GM19238 (cell line): ENCODE results near the gene NIPBL.
"Not testable (repeated sequence)": the region's sequence is repeated elsewhere in the genome, so short reads cannot be mapped to it uniquely, and the experiment has no call there.

Source experiments
- DNase-seq: peaks from one replicate; pipeline ENCODE4 v3.0.0; 2011; ENCODE audit warnings: low spot score; ENCODE audit not compliant: insufficient read length

NIPBL gene

DNA sequence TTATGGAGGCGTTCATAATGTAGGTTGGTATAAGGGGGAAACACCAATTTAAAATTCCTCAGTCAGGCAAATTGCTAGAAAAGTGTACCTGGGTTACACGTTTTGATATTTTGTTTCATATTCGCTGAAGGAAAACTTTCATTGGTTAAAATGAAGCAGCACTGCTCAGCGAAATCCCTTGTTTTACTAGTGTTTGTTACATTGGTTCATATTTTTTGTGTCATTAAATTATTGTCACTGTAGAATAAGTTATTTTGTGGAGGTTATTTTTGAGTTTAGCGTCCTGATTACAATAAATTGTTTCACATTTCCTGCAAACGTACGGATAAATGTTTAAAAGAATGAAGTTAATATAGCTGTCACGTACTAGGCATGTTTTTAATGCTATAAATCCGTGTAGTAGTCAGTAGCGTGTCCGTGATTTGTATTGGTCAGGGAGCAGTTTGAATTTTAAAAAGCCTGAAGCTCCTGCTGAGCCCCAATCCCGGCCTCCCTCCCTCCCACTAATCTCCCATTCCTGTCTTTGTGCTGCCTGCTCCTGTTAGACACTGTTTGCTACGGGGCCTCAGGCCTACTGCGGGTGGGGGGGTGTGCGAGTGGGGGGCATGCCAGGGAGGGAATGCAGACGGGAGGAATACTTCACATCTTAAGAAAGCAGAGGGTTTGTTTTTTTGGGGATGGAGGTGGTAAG is 2.0 kb downstream of the NIPBL start:
- DNase-seq: no peak

DNA sequence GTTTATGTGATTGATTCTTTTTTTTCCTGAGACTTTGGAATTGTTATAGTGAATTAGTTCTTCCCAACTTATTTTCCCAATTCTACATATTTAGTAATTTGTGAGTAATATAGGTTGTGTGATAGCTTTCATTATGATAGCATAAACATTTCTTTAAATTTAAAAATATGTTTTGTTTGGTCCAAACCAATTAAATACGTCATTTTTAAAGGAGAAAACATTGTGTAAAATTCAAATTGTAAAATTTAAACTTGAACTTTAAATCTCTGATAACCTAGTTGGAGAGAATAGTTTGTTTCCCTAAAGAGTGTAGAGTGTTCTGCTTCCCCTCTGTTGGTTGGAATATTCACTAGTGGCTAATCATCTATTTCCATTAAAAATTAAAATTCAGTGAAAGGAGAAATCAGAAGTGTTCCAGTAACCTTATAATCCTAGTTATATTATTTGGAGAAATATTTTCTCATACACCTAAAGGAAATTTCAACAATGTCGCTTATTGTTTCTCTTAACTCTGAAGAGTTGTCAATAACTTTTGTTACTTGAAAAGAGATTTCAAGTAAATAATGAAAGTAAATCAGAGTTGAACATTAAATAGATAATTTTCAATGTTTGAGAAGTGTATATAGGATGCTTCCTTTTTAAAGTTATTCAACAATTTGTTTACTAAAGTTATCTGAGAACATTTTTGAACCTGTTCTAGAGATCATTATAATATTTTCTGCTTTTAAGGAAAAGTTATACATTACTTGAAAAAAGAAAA is 2.9 kb downstream of the NIPBL start:
- no peak for DNase-seq

DNA sequence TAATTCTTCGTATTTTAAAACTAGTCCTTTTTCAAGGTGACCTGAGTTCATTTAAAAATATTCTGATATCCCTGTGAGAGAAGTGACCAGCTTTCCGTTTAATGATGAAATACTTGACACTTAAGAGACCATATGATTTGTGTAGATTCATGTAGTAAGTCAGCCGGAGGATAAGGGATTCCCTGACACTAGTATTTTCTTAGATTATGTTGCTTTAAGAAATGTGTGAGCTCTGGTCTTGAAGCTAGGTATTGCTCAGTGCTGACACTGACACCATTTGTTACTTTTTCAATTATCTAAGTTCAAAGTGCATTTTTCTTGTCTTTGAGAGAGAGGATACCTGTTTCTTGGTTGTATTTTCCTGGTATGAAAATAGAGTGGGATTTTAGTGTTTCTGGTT is 4.2 kb downstream of the NIPBL start:
- DNase-seq: no peak

DNA sequence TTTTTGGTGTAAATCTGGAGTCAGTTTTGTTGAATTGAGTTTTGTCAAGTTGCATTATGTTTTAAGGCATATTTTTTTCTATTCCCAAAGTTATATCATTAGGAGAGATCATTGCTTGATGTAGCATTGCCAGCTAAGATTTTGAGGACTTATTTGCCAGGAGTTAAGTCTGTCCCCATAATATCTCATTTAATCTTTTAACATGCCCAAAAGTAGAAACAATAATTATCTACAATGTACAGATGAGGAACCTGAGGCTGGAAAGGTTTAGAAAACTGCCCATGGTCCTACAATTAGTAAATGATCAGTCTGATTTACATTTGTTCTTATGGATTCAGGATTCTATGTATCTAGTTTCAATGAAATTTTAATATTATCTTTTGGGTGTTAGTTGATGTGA is 4.7 kb downstream of the NIPBL start:
- no peak for DNase-seq

DNA sequence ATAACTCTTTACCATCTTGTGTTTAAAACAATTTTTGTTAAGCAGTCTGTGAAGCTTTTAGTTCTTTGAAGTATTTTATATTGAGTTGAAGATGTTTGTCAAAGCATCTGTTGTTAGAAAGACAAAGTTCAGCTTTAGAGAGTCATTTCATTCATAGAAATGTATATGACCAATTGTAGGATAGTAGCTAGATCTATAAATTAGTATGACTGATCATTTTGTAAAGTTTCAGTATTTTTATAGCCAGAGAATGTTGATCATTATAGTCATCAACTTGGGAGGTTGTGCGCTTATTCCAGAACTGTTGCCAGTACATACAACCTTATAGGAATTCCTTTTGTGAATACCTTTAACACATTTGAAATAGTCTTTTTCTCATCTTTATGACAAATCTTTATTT is 5.2 kb downstream of the NIPBL start:
- DNase-seq: no peak

DNA sequence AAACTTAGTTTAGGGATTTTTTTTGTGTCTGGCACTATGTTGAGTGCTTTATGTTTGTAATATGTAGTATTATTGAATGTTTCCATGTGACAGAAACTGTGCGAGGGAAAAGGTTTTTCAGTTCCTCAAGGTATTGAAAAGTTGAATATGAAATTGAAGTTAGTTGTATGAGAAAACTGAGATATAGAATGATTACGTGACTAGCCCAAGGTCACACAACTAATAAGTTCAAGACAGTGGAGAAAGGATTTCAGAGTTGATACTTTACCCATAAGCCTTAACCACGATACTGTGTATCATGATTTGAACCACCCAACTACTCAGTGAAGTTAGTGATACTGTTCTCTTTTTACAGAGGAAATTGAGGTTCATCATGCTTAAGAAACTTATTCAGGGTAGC is 5.7 kb downstream of the NIPBL start:
- no peak for DNase-seq

DNA sequence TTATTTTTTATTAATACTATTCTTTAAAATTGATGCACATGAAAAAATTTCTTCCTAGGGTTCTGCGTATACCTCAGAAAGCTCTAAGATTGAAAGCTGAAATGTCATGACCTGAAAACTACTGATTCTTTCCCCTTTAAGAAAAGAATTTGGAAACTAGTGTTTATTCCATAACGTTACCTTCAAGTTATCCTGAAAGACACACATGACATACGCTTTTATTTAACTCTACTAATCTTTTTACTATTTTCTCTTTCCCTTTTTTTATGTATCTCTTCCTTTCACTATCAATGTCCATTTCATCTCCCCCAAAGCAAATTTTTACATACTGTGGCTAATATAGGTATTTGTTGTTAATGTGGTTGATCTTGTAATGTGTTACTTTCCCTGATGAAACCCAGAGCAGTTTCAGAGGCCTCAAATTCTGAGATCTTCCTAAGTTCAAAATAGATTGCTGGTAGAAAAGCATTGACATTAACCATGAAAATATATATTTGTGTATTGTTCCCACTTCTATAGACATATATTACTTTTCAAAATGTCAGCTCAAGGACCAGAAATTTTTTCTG is 7.4 kb downstream of the NIPBL start:
- no peak for DNase-seq

DNA sequence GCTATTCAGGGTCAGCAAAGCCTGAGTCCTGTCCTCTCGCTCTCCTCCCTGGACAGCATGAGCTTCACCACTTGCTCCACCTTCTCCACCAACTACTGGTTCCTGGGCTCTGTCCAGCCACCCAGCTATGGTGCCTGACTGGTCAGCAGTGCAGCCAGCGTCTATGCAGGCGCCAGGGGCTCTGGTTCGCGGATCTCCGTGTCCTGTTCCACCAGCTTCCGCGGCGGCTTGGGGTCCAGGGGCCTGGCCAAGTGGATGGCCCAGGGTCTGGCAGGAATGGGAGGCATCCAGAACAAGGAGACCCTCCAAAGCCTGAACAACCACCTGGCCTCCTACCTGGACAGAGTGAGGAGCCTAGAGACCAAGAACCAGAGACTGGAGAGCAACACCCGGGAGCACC is 8.6 kb downstream of the NIPBL start:
- no peak for DNase-seq

DNA sequence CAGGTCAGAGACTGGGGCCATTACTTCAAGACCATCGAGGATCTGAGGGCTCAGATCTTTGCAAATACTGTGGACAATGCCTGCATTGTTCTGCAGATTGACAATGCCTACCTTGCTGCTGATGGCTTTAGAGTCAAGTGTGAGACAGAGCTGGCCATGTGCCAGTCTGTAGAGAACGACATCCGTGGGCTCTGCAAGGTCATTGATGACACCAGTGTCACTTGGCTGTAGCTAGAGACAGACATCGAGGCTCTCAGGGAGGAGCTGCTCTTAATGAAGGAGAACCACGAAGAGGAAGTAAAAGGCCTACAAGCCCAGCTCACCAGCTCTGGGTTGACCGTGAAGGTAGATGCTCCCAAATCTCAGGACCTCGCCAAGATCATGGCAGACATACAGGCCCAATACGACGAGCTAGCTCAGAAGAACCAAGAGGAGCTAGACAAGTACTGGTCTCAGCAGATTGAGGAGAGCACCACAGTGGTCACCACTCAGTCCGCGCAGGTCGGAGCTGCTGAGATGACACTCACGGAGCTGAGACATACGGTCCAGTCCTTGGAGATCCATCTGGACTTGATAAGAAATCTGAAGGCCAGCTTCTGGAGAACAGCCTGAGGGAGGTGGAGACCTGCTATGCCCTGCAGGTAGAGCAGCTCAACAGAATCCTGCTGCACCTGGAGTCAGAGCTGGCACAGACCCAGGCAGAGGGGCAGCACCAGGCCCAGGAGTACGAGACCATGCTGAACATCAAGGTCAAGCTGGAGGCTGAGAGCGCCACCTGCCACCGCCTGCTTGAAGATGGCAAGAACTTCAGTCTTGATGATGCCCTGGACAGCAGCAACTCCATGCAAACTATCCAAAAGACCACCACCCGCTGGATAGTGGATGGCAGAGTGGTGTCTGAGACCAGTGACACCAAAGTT is 9.3 kb downstream of the NIPBL start:
- no peak for DNase-seq

DNA sequence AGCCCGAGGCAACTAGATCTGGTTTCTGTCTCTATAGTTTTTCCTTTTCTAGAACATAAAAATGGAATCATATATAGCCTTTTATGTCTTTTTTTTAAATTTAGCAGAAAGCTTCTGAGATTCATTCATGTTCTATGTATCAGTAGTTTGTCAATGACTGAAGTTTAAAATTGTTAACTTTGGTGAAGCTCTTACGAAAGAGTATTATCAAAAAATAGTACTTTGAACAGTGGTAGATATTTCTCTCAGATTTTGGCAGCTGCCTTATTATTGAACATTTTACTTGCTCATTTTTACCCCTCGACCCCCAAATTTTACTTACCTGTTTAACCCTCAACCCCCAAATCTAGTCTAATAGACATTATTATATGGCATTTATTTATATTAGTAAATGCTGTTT is 10.2 kb downstream of the NIPBL start:
- DNase-seq: no peak

DNA sequence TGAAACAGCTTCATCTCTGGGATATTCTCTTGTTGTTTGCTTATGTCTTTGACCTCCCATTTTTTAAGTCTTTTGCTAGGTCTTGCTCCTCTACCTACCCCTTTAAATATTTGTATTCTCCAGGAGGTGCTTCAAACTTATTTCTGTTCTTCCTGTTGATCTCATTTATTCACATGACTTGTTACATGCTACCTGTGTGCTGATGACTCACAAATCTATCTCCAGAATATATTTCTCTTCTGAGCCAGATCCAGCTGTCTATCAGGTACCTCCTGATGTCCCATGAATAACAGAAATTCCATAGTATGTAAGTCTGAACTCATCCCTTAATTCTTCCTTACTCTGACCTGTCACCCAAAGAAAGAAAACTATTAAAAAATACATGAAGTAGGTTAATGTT is 11.0 kb downstream of the NIPBL start:
- DNase-seq: no peak

DNA sequence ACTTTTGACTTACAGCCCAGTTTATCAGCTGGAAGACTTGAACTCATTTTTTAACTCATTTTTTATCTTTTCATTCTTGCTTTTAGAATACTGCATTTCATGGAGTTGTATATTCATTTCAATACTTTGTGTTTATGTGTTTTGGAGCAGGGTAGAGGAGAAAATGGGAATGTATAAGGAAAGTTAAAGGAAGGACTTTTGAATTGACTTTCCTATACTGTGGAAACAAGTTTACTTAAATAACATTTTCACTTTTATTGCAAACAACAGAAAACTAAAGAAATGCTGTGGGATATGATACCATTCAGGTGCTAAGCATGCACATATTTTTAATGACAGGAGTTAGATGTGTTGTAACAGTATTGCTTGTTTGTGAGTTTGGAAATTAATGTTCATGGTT is 11.7 kb downstream of the NIPBL start:
- DNase-seq: no peak

DNA sequence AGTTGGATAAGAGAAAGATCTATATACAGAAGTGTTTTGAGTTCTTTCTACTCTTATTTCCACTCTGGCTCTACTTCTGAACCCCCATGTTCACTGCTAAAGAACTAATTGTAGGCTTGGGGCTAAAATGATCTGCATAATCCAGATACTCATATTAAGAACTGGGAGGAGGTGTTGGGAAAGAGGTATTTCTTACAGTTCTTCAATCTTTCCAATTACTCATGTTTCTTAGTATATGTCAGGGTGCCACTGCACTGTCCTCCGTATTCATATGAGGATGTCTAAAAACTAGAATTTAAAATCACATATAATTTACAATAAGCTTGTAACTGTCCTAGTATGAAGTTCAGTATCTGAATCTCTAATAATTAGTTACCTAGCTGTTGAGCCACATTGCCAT is 12.7 kb downstream of the NIPBL start:
- no peak for DNase-seq

DNA sequence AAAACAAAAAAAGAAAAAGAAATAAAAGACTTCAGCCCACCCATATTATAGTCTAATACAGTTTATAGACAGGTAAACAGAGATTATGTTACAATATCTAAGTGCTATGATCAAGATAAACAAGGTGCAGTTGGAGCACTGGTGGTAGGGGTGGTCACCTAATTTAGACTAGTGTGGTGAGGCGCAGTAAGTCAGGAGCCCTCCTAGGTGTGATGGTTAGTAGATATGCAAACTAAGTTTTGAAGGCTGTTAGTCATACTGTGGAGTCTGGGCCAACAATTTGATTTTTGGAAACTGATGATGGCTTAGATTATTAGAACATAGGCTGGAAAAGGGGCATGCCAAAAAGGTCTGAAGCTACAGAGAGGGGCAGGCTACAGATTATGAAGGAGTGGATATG is 14.7 kb downstream of the NIPBL start:
- DNase-seq: no peak

DNA sequence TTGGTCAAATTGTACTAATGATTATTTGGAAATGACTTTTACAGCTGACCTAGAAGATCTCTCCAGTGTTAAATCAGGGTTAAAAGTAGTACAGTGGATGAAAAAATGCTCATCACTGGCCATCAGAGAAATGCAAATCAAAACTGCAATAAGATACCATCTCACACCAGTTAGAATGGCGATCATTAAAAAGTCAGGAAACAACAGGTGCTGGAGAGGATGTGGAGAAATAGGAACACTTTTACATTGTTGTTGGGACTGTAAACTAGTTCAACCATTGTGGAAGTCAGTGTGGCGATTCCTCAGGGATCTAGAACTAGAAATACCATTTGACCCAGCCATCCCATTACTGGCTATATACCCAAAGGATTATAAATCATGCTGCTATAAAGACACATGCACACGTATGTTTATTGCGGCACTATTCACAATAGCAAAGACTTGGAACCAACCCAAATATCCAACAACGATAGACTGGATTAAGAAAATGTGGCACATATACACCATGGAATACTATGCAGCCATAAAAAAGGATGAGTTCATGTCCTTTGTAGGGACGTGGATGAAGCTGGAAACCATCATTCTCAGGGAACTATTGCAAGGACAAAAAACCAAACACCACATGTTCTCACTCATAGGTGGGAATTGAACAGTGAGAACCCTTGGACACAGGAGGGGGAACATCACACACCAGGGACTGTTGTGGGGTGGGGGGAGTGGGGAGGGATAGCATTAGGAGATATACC is 15.7 kb downstream of the NIPBL start:
- DNase-seq: not testable (repeated sequence)

DNA sequence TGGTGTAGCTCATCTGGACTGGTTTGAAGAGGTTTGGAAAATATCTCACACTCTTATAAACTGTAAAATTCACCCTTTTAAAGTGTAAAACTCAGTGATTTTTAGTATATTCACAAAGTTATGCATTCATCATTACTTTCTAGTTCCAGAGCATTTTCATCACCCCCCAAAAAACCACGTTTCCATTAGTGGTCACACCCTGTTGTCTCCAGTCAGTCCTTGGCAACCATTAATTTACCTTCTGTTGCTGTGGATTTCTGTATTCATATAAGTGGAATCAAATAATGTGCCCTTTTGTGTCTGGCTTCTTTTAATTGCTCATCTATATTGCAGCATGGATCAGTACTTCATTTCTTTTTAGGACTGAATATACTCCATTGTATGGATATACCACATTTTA is 18.4 kb downstream of the NIPBL start:
- DNase-seq: no peak

DNA sequence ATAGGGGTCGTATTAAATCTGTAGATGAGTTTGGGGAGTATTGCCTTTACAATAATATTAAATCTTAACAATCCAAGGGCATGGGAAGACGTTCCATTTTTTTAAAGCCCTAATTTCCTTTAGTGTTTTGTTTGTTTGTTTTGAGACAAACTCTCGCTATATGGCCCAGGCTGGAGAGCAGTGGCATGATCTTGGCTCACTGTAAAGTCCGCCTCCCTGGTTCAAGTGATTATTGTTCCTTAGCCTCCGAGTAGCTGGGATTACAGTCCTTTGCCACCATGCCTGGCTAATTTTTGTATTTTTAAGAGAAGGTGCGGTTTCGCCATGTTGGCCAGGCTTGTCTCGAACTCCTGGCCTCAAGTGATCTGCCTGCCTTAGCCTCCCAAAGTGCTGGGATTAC is 19.9 kb downstream of the NIPBL start:
- DNase-seq: no peak

DNA sequence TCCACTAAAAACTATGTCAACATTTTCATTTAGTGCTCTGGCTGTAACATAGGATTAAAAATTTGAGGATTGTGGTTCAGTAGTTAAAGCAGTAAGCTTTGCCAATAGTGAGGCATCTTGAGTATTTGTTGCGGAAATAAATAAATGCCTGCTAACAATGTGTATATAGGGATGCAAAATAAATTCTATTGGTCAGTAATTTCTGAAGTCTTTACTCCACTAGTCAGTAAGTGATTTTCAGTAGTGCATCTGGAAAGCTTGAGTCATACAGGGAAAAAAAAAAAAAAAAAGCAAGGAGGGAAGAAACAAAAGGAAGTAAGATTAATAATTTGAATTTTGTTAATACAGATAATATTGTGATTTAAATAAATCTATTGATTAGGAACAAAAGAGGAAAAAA is 21.0 kb downstream of the NIPBL start:
- no peak for DNase-seq

DNA sequence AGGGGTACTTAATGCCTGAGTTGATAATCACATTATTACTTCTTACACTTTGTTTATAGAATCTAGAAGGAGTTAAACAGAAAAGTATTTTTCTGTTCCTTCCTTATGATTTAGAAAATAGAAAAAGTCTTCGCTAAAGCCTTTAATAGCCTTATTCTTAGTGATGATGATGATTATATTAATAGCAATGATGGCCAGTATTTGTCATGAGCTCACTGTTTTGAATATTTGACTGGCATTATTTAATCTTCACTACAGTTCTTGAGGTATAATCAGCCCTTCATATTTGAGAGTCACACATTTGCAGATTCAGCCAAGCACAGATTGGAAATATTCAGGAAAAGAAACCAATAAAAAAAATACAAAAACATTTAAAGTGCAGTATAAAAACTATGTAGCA is 23.3 kb downstream of the NIPBL start:
- DNase-seq: no peak

DNA sequence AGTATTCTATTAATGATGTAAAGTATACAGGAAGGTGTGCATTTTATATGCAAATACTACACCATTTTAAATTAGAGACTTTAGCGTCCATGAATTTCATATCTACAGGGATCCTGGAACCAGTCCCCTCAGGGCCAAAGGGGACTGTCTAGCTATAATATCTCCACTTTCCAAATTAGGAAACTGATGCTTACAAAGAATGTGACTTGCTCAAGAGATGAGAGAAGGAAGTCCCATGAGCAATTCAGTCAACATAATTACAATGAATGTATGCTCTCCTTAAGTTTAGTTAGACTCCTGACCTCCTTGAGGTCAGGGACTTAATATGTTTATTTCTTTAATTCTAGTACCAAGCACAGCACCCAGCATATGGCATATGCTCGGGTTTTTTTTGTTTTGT is 23.7 kb downstream of the NIPBL start:
- DNase-seq: no peak

DNA sequence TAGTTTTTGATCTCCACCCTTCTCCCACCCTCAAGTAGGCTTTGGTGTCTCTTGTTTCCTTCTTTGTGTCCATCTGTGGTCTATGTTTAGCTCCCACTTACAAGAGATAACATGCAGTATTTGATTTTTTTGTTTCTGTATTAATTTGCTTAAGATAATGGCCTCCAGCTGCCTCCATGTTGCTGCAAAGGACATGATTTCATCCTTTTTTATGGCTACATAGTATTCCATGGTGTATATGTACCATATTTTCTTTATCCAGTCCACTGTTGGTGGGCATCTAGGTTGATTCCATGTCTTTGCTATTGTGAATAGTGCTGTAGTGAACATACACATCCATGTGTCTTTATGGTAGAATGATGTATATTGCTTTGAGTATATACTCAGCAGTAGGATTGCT is 24.5 kb downstream of the NIPBL start:
- DNase-seq: not testable (repeated sequence)
